OCI-LY1 (cell line): ENCODE measurements around the gene KLHDC4.

Experiments used
- CTCF ChIP-seq: fragments of 200-600 bp; sonication (generic), shearing (Covaris generic); IDR thresholded peaks from 2 replicates; pipeline ENCODE4 v1.5.1; 2017; ENCODE audit warnings: mild to moderate bottlenecking, antibody characterized with exemption, low read length, moderate library complexity, mixed read lengths
- EZH2 ChIP-seq: fragments of 200-600 bp; sonication (generic), shearing (Covaris generic); IDR thresholded peaks from 2 replicates; pipeline ENCODE4 v1.8.0; 2017; ENCODE audit warnings: borderline replicate concordance, mixed run types, mild to moderate bottlenecking, antibody characterized with exemption, low read length, moderate library complexity, mixed read lengths

DNA sequence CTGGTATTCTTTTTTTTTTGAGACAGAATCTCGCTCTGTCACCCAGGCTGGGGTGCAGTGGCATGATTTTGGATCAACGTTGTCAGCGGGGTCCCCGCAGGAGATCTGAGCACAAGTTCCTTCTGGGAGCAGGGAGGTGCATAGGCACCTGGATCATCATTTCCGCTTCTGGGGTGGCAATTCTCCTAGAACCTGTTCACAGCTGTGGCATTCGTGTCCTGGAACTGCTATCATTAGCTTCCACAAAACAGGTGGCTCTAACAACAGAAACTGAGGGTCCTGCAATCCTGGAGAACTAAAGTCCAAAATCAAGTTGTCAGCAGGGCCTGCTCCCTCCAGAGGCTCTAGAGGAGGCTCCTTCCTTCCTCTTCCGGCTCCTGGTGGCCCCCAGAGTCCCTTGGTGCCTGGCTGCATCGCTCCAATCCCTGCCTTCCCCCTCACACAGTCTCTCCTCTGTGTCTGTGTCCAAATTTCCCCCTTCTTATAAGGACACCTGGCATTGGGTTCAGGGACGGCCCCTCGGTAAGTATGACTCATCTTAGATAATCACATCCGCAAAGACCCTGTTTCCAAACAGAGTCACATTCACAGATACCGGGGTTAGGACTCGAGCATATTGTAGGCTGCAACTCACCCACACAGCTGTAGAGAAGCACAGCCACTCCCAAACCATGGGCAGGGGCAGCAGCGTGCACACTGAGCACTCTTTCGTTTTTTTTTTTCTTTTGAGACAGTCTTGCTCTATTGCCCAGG, 43.5 kb upstream of the KLHDC4 start:
- TF ChIP-seq CTCF = no peak
- TF ChIP-seq EZH2 = no peak
